Measurements from ENCODE around the gene LENG9. TPM values are rescaled to one million over a fixed set of nuclear protein-coding genes. Genes with fewer than 3 reads are reported as not detected.
A peak's percentile ranks its signal among the peaks of the same experiment; 100 is the strongest.
"Not testable (repeated sequence)": the region's sequence is repeated elsewhere in the genome, so short reads cannot be mapped to it uniquely, and the experiment has no call there.

Gene LENG9
- total RNA-seq: 1 to 10 TPM; 5.4 to 9.3 (median 8.1) TPM

DNA sequence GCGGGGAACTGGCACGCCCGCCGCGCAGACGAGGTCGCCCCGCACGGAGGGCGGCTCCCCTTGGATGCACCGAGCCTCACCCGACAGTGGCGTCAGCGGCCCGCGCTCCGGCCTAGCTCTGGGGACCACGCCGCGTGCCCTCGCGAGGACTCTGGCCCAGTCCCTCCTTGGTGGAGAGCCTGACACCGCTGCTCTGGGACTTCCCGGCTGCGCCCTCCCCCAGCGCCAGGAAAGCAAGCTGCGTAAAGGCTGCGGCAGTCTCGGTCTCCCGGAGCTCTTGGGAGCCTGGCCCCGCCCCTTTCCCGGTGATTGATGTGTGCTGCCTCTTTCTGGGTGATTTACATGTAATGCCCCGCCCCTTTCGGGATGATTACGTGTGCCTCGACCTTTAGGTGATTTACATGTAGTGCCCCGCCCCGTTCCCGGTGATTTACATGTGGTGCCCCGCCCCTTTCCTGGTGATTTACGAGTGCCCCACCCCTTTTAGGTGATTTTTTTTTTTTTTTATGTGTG lies at the start of gene LENG9:
LENG9 (minus strand) TSS at position 248 of the 513 bp plus-strand sequence. CDS start 252 bp downstream, outside the sequence.
- whole genome bisulfite sequencing: under 1% methylated on average over 14 of the region's 41 CpGs
- intact Hi-C loops (cut with DNase I): no loop called here

GRCh38 chr19:54509200-54509940 lies 45.8 kb upstream of the LENG9 start:
- 40% methylated on average over 1 of the region's 21 CpGs for WGBS
- DNase-seq (ENCODE audit: extremely low spot score); intact Hi-C loops (cut with DNase I): not testable (repeated sequence)

More for the DNA sequence above, at the start of gene LENG9:
- peaks cover 29 to 64% (median 62%) of the 10 kb centered on the region in 4 donors for H3K4me1 ChIP-seq
- peak; percentile 100 for DNase-seq (ENCODE audit: extremely low spot score)
- H3K27ac ChIP-seq (replicated peaks in 1 of 4): peak within 1 kb of the TSS; percentile 90 to 98 (median 96)
- peak within 1 kb of the TSS; percentile 68 to 90 (median 70) for H3K4me3 ChIP-seq
- TF ChIP-seq EP300 (IDR thresholded peaks at IDR 0.05) (no peak), POLR2A (IDR thresholded peaks at IDR 0.05; ENCODE audit: low read depth) (peak; percentile 94), POLR2AphosphoS5 (IDR thresholded peaks at IDR 0.05) (peak; percentile 92 to 96)
- TF ChIP-seq, protein P1, sequence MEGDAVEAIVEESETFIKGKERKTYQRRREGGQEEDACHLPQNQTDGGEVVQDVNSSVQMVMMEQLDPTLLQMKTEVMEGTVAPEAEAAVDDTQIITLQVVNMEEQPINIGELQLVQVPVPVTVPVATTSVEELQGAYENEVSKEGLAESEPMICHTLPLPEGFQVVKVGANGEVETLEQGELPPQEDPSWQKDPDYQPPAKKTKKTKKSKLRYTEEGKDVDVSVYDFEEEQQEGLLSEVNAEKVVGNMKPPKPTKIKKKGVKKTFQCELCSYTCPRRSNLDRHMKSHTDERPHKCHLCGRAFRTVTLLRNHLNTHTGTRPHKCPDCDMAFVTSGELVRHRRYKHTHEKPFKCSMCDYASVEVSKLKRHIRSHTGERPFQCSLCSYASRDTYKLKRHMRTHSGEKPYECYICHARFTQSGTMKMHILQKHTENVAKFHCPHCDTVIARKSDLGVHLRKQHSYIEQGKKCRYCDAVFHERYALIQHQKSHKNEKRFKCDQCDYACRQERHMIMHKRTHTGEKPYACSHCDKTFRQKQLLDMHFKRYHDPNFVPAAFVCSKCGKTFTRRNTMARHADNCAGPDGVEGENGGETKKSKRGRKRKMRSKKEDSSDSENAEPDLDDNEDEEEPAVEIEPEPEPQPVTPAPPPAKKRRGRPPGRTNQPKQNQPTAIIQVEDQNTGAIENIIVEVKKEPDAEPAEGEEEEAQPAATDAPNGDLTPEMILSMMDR (IDR thresholded peaks at IDR 0.05): no peak
- H3K9me3 ChIP-seq: no peaks in the 10 kb centered on the region
- peaks cover 26 to 38% (median 38%) of the 10 kb centered on the region in 4 donors for H3K36me3 ChIP-seq
- no peaks in the 10 kb centered on the region for H3K27me3 ChIP-seq

GRCh38 chr19:54508487-54508886 lies 44.9 kb upstream of the LENG9 start:
- no CpG with 5 or more reads among the region's 3 CpGs for WGBS
- intact Hi-C loops (cut with DNase I); DNase-seq (ENCODE audit: extremely low spot score); H3K4me3 ChIP-seq; H3K27ac ChIP-seq (replicated peaks in 1 of 4); H3K9me3 ChIP-seq; H3K36me3 ChIP-seq; H3K4me1 ChIP-seq: not testable (repeated sequence)
- peaks cover 0 to 51% (median 0%) of the 10 kb centered on the region in 4 donors for H3K27me3 ChIP-seq

More at GRCh38 chr19:54509200-54509940, 45.8 kb upstream of the LENG9 start:
- not testable (repeated sequence) for H3K4me3 ChIP-seq; H3K9me3 ChIP-seq; H3K36me3 ChIP-seq; H3K27ac ChIP-seq (replicated peaks in 1 of 4); H3K4me1 ChIP-seq
- H3K27me3 ChIP-seq: peaks cover 0 to 47% (median 0%) of the 10 kb centered on the region in 4 donors

DNA sequence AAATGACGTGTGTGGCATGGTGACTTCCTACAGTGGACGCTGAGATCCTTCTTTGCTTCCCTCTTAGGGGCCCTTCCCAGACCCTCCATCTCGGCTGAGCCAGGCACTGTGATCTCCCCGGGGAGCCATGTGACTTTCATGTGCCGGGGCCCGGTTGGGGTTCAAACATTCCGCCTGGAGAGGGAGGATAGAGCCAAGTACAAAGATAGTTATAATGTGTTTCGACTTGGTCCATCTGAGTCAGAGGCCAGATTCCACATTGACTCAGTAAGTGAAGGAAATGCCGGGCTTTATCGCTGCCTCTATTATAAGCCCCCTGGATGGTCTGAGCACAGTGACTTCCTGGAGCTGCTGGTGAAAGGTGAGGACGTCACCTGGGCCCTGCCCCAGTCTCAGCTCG lies 44.2 kb upstream of the LENG9 start:
- no peaks in the 10 kb centered on the region for H3K36me3 ChIP-seq
- intact Hi-C loops (cut with DNase I): no loop called here
- no peak for TF ChIP-seq POLR2A (IDR thresholded peaks at IDR 0.05; ENCODE audit: low read depth)
- TF ChIP-seq, protein P1 (IDR thresholded peaks at IDR 0.05): no peak
- no peak overlapping the region for H3K27ac ChIP-seq (replicated peaks in 1 of 4)
- peaks cover 0 to 53% (median 0%) of the 10 kb centered on the region in 4 donors for H3K27me3 ChIP-seq
- H3K4me1 ChIP-seq: no peaks in the 10 kb centered on the region
- no peaks in the 10 kb centered on the region for H3K9me3 ChIP-seq
- no peak for DNase-seq (ENCODE audit: extremely low spot score)
- H3K4me3 ChIP-seq: no peak overlapping the region
- WGBS: 52% methylated on average over 12 of the region's 12 CpGs

DNA sequence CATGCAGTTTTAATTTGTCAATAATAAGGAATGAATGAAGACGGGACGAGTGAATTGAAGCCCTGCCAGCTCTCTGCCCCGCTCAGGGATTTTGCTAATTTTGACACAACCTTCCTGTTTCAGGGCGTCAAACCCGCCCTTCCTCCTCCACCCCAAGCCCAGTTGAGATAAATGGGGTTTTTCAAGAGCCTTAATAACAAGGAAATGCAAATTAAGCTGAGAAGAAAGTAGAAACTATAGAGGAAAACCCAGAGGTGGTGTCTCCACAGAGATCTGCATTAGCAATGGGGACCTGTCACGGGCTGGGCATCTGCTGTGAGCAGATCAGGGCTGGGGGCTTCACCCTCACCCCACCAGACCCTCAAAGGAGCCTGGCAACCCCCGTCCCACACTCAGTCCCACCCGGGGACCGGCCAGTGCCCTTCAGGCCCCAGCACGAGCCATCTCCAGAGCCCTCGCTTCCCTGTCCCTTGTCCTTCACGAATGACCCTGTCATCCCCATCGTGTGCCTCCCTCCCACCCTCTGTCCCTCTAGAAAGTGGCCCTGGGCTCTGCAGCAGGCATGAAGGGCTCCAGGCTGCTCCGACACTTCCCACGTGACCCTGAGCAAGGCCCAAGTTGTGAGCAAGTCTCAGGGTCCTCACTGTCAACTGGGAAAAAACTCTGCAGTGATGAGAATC lies 43.6 kb upstream of the LENG9 start:
- H3K36me3 ChIP-seq; DNase-seq (ENCODE audit: extremely low spot score); H3K4me1 ChIP-seq; H3K27ac ChIP-seq (replicated peaks in 1 of 4); H3K4me3 ChIP-seq; H3K9me3 ChIP-seq; intact Hi-C loops (cut with DNase I): not testable (repeated sequence)
- 72% methylated on average over 10 of the region's 15 CpGs for WGBS
- peaks cover 0 to 57% (median 0%) of the 10 kb centered on the region in 4 donors for H3K27me3 ChIP-seq

GRCh38 chr19:54506079-54506478 lies 42.5 kb upstream of the LENG9 start:
- Histone ChIP-seq H3K27ac (replicated peaks in 1 of 4) (no peak overlapping the region), H3K4me3 (no peak overlapping the region), H3K9me3 (no peaks in the 10 kb centered on the region), H3K4me1 (no peaks in the 10 kb centered on the region), H3K36me3 (no peaks in the 10 kb centered on the region), H3K27me3 (peaks cover 0 to 53% (median 0%) of the 10 kb centered on the region in 4 donors)
- WGBS: 89% methylated on average over 10 of the region's 10 CpGs
- TF ChIP-seq EP300 (IDR thresholded peaks at IDR 0.05) (no peak), POLR2A (IDR thresholded peaks at IDR 0.05; ENCODE audit: low read depth) (no peak), POLR2AphosphoS5 (IDR thresholded peaks at IDR 0.05) (no peak)
- TF ChIP-seq, protein P1 (IDR thresholded peaks at IDR 0.05): no peak
- DNase-seq (ENCODE audit: extremely low spot score): no peak
- intact Hi-C loops (cut with DNase I): no loop called here

DNA sequence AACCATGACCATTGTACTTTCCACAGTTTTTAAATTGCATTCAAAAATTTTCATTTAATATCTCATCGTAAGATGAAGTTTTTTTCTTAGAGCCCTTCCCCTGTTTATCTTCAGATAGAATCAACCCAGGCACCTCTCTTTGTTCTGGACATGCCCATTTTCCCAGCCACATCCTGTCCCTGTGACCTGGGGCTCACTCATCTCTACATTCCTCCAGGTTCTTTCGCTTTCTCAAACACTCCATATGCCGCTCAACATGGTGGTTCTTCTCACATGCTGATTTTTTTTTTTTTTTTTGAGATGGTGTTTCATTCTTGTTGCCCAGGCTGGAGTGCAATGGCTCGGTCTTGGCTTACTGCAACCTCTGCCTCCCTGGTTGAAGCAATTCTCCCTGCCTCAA lies 42.0 kb upstream of the LENG9 start:
- 80% methylated on average over 4 of the region's 4 CpGs for WGBS
- DNase-seq (ENCODE audit: extremely low spot score); H3K36me3 ChIP-seq; H3K9me3 ChIP-seq; H3K4me1 ChIP-seq; intact Hi-C loops (cut with DNase I); H3K4me3 ChIP-seq; H3K27ac ChIP-seq (replicated peaks in 1 of 4): not testable (repeated sequence)
- H3K27me3 ChIP-seq: peaks cover 0 to 53% (median 0%) of the 10 kb centered on the region in 4 donors

Data from esophagus muscularis mucosa (tissue), 4 donors.